Fibroblast of peridontal ligament (primary cell): ENCODE measurements around the gene VWA1.
"Not testable (repeated sequence)": the region's sequence is repeated elsewhere in the genome, so short reads cannot be mapped to it uniquely, and the experiment has no call there.

ENCODE experiments used
- DNase-seq: peaks from one replicate; pipeline ENCODE4 v3.0.0-alpha.2; 2010; ENCODE audit errors: extremely low read depth

The VWA1 gene

GRCh38 chr1:1456683-1457255 lies 21.3 kb downstream of the VWA1 start:
- DNase-seq, result not testable (repeated sequence)

- not testable (repeated sequence) for DNase-seq
Measured at GRCh38 chr1:1459156-1459555, 23.7 kb downstream of the VWA1 start.

GRCh38 chr1:1459711-1460110 lies 24.2 kb downstream of the VWA1 start:
- not testable (repeated sequence) for DNase-seq

GRCh38 chr1:1460540-1461130 lies 25.1 kb downstream of the VWA1 start:
- no peak for DNase-seq

- DNase-seq, result no peak
Measured at GRCh38 chr1:1461721-1462317, 26.3 kb downstream of the VWA1 start.

GRCh38 chr1:1462318-1462966 lies 27.0 kb downstream of the VWA1 start:
- DNase-seq, result peak; percentile 10

GRCh38 chr1:1463312-1463711 lies 27.8 kb downstream of the VWA1 start:
- no peak for DNase-seq

- DNase-seq, result not testable (repeated sequence)
Measured at GRCh38 chr1:1468196-1468985, 32.9 kb downstream of the VWA1 start.

- DNase-seq, result no peak
Measured at GRCh38 chr1:1470626-1471388, 35.3 kb downstream of the VWA1 start.

GRCh38 chr1:1471389-1472052 lies 36.0 kb downstream of the VWA1 start, which contains the start of gene ATAD3B:
ATAD3B (plus strand) TSS chr1:1471765; CDS start chr1:1471885, 120 bp downstream.
- peak; percentile 88 for DNase-seq

- peak; percentile 4 for DNase-seq
Measured at GRCh38 chr1:1472053-1472876, 36.8 kb downstream of the VWA1 start.

- not testable (repeated sequence) for DNase-seq
Measured at GRCh38 chr1:1476011-1476410, 40.5 kb downstream of the VWA1 start.

- DNase-seq, result no peak
Measured at GRCh38 chr1:1477206-1477605, 41.7 kb downstream of the VWA1 start.

- no peak for DNase-seq
Measured at GRCh38 chr1:1479547-1480487, 44.3 kb downstream of the VWA1 start.

- DNase-seq, result not testable (repeated sequence)
Measured at GRCh38 chr1:1480488-1480867, 45.0 kb downstream of the VWA1 start.

GRCh38 chr1:1481811-1482210 lies 46.3 kb downstream of the VWA1 start:
- DNase-seq, result not testable (repeated sequence)

- DNase-seq, result no peak
Measured at GRCh38 chr1:1482856-1483255, 47.4 kb downstream of the VWA1 start.

- no peak for DNase-seq
Measured at GRCh38 chr1:1483714-1484113, 48.2 kb downstream of the VWA1 start.
